PC-3 (cell line): ENCODE measurements around the gene NDUFAF8.

Experiments
- CTCF ChIP-seq: fragments of 300-600 bp; sonication (generic); conservative IDR thresholded peaks from 2 replicates; pipeline ENCODE4 v1.5.1; 2017; ENCODE audit warnings: antibody characterized with exemption, low read depth, mild to moderate bottlenecking, low read length
- EZH2 ChIP-seq: fragments of 300-600 bp; sonication (generic); IDR thresholded peaks from one replicate; pipeline ENCODE4 v1.6.1; 2017; ENCODE audit warnings: antibody characterized with exemption, mild to moderate bottlenecking, low read length; ENCODE audit not compliant: unreplicated experiment
- EZH2phosphoT487 ChIP-seq: fragments of 300-600 bp; sonication (generic); IDR thresholded peaks from 2 replicates; pipeline ENCODE4 v1.6.1; 2018; ENCODE audit warnings: mild to moderate bottlenecking, antibody characterized with exemption, low read length, borderline replicate concordance

- TF ChIP-seq CTCF, result no peak
- TF ChIP-seq EZH2phosphoT487, result no peak
- no peak for TF ChIP-seq EZH2
These were observed 3.0 kb upstream of the NDUFAF8 start for GRCh38 chr17:81235822-81236740.
